T-cell (primary cell): ENCODE measurements around the gene NCOA7. TPM values are rescaled to one million over a fixed set of nuclear protein-coding genes. Genes with fewer than 3 reads are reported as not detected.

Experiments used
- ATAC-seq, 4 experiments: fragments of 200-7000 bp in 3 of 4; fragments of 150-1000 bp in 1 of 4; cut with Tn5 transposase; replicated peaks in 1 of 4; 1 replicate in 3 of 4; 2 replicates in 1 of 4; pipeline ENCODE4 v1.10.0; 2021; ENCODE audit warnings: moderate library complexity in 3 of 4, mild to moderate bottlenecking in 2 of 4, moderate number of reproducible peaks in 1 of 4
- CTCF ChIA-PET, 2 donors: fragments of 300-600 bp; sonication (Branson Sonifier 250); formaldehyde crosslinking; loops; one replicate each; lab custom pipeline; 2022; ENCODE audit warnings: antibody characterized with exemption in 2 of 2; lab: Charles Lee
- POLR2A ChIA-PET, 2 donors: fragments of 300-600 bp; sonication (Branson Sonifier 250); formaldehyde crosslinking; loops; one replicate each; lab custom pipeline; 2022; ENCODE audit warnings: antibody characterized with exemption in 2 of 2; lab: Charles Lee
- DNase-seq, 35 experiments: peaks; one replicate each; pipeline versions ENCODE4 v3.0.0 to v3.0.0-alpha.2; 2013 to 2023
- H3K27ac ChIP-seq: one replicate; pipeline ENCODE4 v1.5.1; 2013; ENCODE audit warnings: low read length
- H3K27me3 ChIP-seq, 2 experiments: replicated peaks in 1 of 2; 1 replicate in 1 of 2; 2 replicates in 1 of 2; pipeline versions ENCODE4 v1.6.1 to v1.7.0; 2013; ENCODE audit warnings: low read length in 1 of 2, mixed read lengths in 1 of 2; ENCODE audit not compliant: control insufficient read depth in 2 of 2, insufficient read depth in 2 of 2; ENCODE audit errors: extremely low read depth in 1 of 2
- H3K36me3 ChIP-seq, 2 donors: 1 replicate in 1 of 2; 2 replicates in 1 of 2; pipeline versions ENCODE4 v1.6.1 to v1.7.0; 2013; ENCODE audit warnings: low read length in 1 of 2; ENCODE audit not compliant: control insufficient read depth in 2 of 2, insufficient read depth in 1 of 2; ENCODE audit errors: extremely low read depth in 1 of 2
- H3K4me1 ChIP-seq, 2 experiments: 1 replicate in 1 of 2; 2 replicates in 1 of 2; pipeline versions ENCODE4 v1.6.1 to v1.7.0; 2013; ENCODE audit warnings: low read length in 2 of 2, mixed read lengths in 1 of 2; ENCODE audit not compliant: insufficient read depth in 2 of 2, control insufficient read depth in 1 of 2; ENCODE audit errors: extremely low read depth in 1 of 2
- H3K4me3 ChIP-seq, 2 donors: 1 replicate in 1 of 2; 2 replicates in 1 of 2; pipeline versions ENCODE4 v1.5.1 to v1.7.0; 2013; ENCODE audit warnings: mild to moderate bottlenecking in 2 of 2, low read length in 1 of 2, moderate library complexity in 1 of 2; ENCODE audit not compliant: control insufficient read depth in 1 of 2; ENCODE audit errors: extremely low read depth in 1 of 2
- H3K9me3 ChIP-seq: 2 replicates; pipeline ENCODE4 v1.7.0; 2013
- H3K27ac Mint-ChIP-seq, 2 donors: one replicate each; pipeline ENCODE4 v1.8.0; 2020 to 2021; ENCODE audit warnings: mild to moderate bottlenecking in 2 of 2, mixed read lengths in 2 of 2
- H3K27me3 Mint-ChIP-seq, 2 donors: one replicate each; pipeline ENCODE4 v1.8.0; 2021 to 2022; ENCODE audit warnings: mixed read lengths in 2 of 2
- H3K36me3 Mint-ChIP-seq: one replicate; pipeline ENCODE4 v1.8.0; 2021; ENCODE audit warnings: mixed read lengths
- H3K4me1 Mint-ChIP-seq, 3 donors: one replicate each; pipeline ENCODE4 v1.8.0; 2020 to 2022; ENCODE audit warnings: mixed read lengths in 3 of 3, mild to moderate bottlenecking in 1 of 3
- H3K4me3 Mint-ChIP-seq, 3 donors: one replicate each; pipeline ENCODE4 v1.8.0; 2020 to 2022; ENCODE audit warnings: mild to moderate bottlenecking in 3 of 3, mixed read lengths in 3 of 3, moderate library complexity in 3 of 3
- H3K9me3 Mint-ChIP-seq, 3 donors: one replicate each; pipeline ENCODE4 v1.8.0; 2020 to 2022; ENCODE audit warnings: mixed read lengths in 3 of 3
- WGBS: methylation state at CpG from one replicate; pipeline ENCODE4 v1.1.5; 2013; ENCODE audit warnings: missing lambda C conversion rate; ENCODE audit not compliant: insufficient coverage; 5-methylcytosine and 5-hydroxymethylcytosine counted together
- total RNA-seq, 35 experiments: library from RNA in 6 of 35; stranded (reverse) in 6 of 35; fragments of 120-200 nt in 1 of 35; gene quantifications; one replicate each; pipeline versions ENCODE4 v1.2.1 to v1.2.4 and lab custom pipeline; 2013 to 2026

NCOA7 gene
- total RNA-seq, 5 donors from 2014 or later (not counting 1 experiment from before 2014, with no cell fraction given), result 40.3 to 51.6 (median 46.4) TPM

DNA sequence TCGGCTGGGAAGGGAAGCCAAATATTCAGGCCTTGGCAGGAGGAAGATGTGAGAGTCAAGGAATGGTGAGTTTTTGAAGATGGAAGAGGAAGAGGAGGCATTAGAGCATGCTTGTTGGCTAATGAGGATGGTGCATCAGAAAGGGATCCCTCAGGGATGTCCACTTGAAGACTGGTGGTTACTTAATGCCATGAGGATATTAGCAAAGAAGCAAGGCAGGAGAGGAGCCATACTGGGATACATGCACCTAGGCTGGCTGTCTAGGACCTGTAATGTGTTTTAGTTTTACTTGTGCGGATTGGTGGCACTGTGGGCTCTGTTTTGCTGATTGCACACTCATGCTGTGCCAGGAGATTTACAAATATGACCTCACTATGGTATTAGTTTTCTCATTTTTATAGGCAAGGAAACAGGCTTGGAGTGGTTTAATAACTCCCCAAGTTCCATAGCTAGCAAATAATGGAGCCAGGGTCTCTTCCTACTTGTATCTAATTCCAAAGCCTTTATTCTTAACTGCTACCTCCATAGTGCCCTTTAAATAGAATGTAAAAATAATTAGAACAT lies 37.8 kb downstream of the NCOA7 start:
- Mint-ChIP-seq H3K4me3 (peak overlapping the region in 1 of 3 donors; percentile 0), H3K36me3 (peaks cover 22% of the 10 kb centered on the region), H3K4me1 (peaks cover 69 to 76% (median 71%) of the 10 kb centered on the region in 3 donors), H3K27ac (peak overlapping the region; percentile 88 to 90), H3K9me3 (peaks cover 0 to 4% (median 0%) of the 10 kb centered on the region in 3 donors), H3K27me3 (no peaks in the 10 kb centered on the region)
- Histone ChIP-seq H3K9me3 (no peaks in the 10 kb centered on the region), H3K4me1 (peaks cover 24 to 30% of the 10 kb centered on the region in 2 experiments), H3K4me3 (no peak overlapping the region), H3K27me3 (no peaks in the 10 kb centered on the region), H3K36me3 (no peaks in the 10 kb centered on the region), H3K27ac (peak overlapping the region; percentile 71)
- POLR2A ChIA-PET, result interaction anchor here in 1 of 2 donors (0.9 kb wide), 1 partner anchor 24 kb away, joined by 4 read pairs; no protein-coding TSS in a partner anchor
- ATAC-seq (no peak), DNase-seq (no peak)
- CTCF ChIA-PET, result interaction anchor here in 1 of 2 donors (0.7 to 1.9 kb wide), 4 partner anchors 37 to 128 kb away, joined by 3 to 9 read pairs (median 3); partner anchors contain the start of genes HINT3 and NCOA7
- 100% methylated on average over 1 of the region's 2 CpGs for WGBS

DNA sequence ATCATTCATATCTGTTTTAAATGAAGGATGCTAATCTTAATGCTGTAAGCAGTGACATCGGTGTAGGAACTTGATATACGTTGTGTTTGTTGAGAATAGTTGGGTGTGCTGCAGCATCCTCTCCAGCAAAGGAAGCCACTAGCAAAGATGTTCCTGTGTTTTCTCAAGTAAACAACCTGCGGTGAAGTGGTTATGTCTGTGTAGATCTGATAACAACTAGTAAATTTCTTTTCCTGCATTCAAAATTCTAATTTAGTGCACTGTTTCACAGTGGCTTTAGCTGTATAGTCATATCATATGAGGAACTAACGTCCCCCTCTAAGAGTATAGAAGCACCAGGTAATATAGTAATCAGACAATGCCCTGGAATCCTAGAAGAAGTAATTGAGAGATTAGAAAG lies 38.7 kb downstream of the NCOA7 start:
- peaks cover 77 to 82% (median 78%) of the 10 kb centered on the region in 3 donors for H3K4me1 Mint-ChIP-seq
- WGBS, result 6% methylated on average over 2 of the region's 4 CpGs
- DNase-seq, result peak in 21 of 35 experiments; percentile 3 to 58 (median 12)
- H3K27me3 ChIP-seq, result no peaks in the 10 kb centered on the region
- H3K4me1 ChIP-seq, result peaks cover 25 to 34% of the 10 kb centered on the region in 2 experiments
- peak; percentile 84 to 91 (median 88) for ATAC-seq
- no peaks in the 10 kb centered on the region for H3K36me3 ChIP-seq
- H3K9me3 Mint-ChIP-seq, result peaks cover 0 to 4% (median 0%) of the 10 kb centered on the region in 3 donors
- no peak overlapping the region for H3K4me3 ChIP-seq
- H3K27me3 Mint-ChIP-seq, result no peaks in the 10 kb centered on the region
- peak overlapping the region; percentile 85 to 89 for H3K27ac Mint-ChIP-seq
- H3K36me3 Mint-ChIP-seq, result peaks cover 22% of the 10 kb centered on the region
- ChIA-PET POLR2A (interaction anchor here (0.5 to 0.9 kb wide), 2 partner anchors 23 to 40 kb away, joined by 3 to 4 read pairs; no protein-coding TSS in a partner anchor), CTCF (interaction anchor here in 1 of 2 donors (0.9 to 1.9 kb wide), 4 partner anchors 38 to 128 kb away, joined by 3 to 9 read pairs (median 4); partner anchors contain the start of genes HINT3 and NCOA7)
- H3K27ac ChIP-seq, result peak overlapping the region; percentile 71
- no peaks in the 10 kb centered on the region for H3K9me3 ChIP-seq
- H3K4me3 Mint-ChIP-seq, result peak overlapping the region in 2 of 3 donors; percentile 1 to 29

DNA sequence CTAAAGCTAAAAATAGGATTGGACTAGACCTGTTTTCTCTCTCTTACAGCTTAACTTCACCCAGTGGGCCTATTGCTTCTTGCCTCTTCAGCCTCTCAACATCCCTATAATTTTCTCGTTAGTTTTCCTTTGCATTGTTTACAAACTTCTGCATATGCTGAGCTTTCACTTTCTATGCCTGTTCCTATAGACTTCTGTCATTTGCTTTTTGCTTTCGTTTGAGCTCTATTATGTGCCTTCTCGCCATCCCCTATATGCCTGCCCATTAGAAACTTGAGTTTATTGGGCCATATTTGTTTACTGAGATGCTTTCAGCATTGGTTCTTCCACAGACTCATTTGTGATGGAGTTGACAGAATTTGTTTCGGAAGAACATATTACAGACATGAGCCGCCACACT lies 40.9 kb downstream of the NCOA7 start:
- peaks cover 15% of the 10 kb centered on the region for H3K36me3 Mint-ChIP-seq
- H3K4me1 ChIP-seq, result peaks cover 25 to 43% of the 10 kb centered on the region in 2 experiments
- no peaks in the 10 kb centered on the region for H3K9me3 ChIP-seq
- peak overlapping the region; percentile 91 to 96 for H3K27ac Mint-ChIP-seq
- H3K4me1 Mint-ChIP-seq, result peaks cover 71 to 84% (median 83%) of the 10 kb centered on the region in 3 donors
- ATAC-seq, result no peak
- no peaks in the 10 kb centered on the region for H3K36me3 ChIP-seq
- H3K27me3 ChIP-seq, result no peaks in the 10 kb centered on the region
- no peaks in the 10 kb centered on the region for H3K27me3 Mint-ChIP-seq
- DNase-seq, result peak in 7 of 35 experiments; percentile 5 to 23 (median 18)
- 8% methylated on average over 1 of the region's 5 CpGs for WGBS
- ChIA-PET CTCF (interaction anchor here (0.7 to 1.6 kb wide), 7 partner anchors 30 to 154 kb away, joined by 3 to 18 read pairs (median 3); partner anchors contain the start of genes HINT3 (in 1 of the 2), NCOA7 (in 1 of the 2) and TRMT11 (in 1 of the 2)), POLR2A (interaction anchor here in 1 of 2 donors (0.9 kb wide), 1 partner anchor 11 kb away, joined by 3 read pairs; no protein-coding TSS in a partner anchor)
- peak overlapping the region; percentile 71 for H3K27ac ChIP-seq
- H3K4me3 Mint-ChIP-seq, result peak overlapping the region; percentile 36 to 75 (median 52)
- peak overlapping the region in 1 of 2 donors; percentile 29 for H3K4me3 ChIP-seq
- H3K9me3 Mint-ChIP-seq, result peaks cover 0 to under 1% (median 0%) of the 10 kb centered on the region in 3 donors

DNA sequence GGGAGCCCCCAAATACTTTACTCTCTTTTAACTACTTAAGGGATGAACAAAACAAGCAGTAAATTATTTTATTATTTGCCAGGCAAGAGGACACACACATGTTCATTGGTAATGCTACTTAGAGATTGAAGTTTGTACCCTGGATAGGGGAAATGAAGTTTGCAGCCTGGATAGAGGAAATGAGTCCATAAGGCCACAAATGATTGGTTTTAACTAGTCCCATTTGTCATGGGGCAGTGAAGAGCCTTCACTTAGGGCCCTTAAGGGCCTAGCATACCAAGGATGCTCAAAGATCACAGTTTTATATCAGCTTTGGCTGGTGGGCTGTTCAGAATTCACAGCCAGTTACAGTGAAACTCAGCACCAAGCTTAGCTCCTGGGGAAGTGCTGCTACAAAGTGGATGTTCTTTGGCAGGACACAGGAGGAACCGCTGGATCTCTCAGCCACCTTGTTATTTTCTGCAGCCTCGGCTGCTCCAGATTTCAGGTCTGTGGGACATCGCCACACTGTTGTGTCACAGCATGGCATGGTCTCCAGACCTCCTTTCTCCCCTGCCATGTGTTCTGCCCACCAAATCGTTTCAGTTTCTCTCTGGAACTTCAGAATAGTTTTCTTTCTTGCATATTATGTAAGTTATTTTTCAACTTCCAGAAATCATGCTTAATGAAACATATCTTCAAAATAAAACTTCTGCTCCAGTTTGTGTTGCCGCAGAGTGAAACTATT lies 41.8 kb downstream of the NCOA7 start:
- peak overlapping the region; percentile 71 for H3K27ac ChIP-seq
- no peaks in the 10 kb centered on the region for H3K27me3 ChIP-seq
- Mint-ChIP-seq H3K4me1 (peaks cover 67 to 82% (median 77%) of the 10 kb centered on the region in 3 donors), H3K36me3 (peaks cover 16% of the 10 kb centered on the region), H3K27ac (peak overlapping the region; percentile 53 to 96), H3K4me3 (peak overlapping the region in 2 of 3 donors; percentile 52 to 75), H3K9me3 (no peaks in the 10 kb centered on the region), H3K27me3 (no peaks in the 10 kb centered on the region)
- ChIA-PET CTCF (no interaction called here), POLR2A (interaction anchor here in 1 of 2 donors (0.5 kb wide), 1 partner anchor 128 kb away, joined by 3 read pairs; no protein-coding TSS in a partner anchor)
- H3K4me1 ChIP-seq, result peaks cover 25 to 43% of the 10 kb centered on the region in 2 experiments
- 76% methylated on average over 3 of the region's 5 CpGs for WGBS
- no peaks in the 10 kb centered on the region for H3K9me3 ChIP-seq
- H3K4me3 ChIP-seq, result no peak overlapping the region
- H3K36me3 ChIP-seq, result no peaks in the 10 kb centered on the region
- ATAC-seq (no peak), DNase-seq (no peak)

DNA sequence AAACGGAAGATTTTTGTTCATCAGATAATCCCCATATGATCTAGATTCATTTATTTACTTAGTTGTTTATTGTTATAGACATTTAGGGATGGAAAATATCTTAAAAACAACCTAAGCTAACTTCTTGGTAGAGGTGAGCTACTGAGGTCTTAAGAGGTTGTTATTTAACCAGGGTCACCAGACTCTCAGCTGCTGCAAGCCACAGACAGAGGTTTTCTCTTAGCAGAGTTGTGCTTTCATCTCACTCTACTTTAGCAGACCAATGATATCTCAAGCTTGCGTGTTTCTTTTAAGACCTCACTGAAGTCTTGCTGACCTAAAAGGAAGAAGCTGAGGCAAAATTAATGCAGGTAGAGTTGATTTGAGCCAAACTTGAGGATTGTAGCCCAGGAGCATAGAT lies 43.6 kb downstream of the NCOA7 start:
- CTCF ChIA-PET, result interaction anchor here in 1 of 2 donors (0.7 to 2.6 kb wide), 5 partner anchors 9 to 521 kb away, joined by 3 to 8 read pairs (median 4); no protein-coding TSS in a partner anchor
- Histone ChIP-seq H3K9me3 (no peaks in the 10 kb centered on the region), H3K4me3 (no peak overlapping the region), H3K27me3 (no peaks in the 10 kb centered on the region), H3K27ac (peak overlapping the region; percentile 40), H3K4me1 (peaks cover 19 to 36% of the 10 kb centered on the region in 2 experiments), H3K36me3 (no peaks in the 10 kb centered on the region)
- peaks cover 58 to 77% (median 63%) of the 10 kb centered on the region in 3 donors for H3K4me1 Mint-ChIP-seq
- POLR2A ChIA-PET, result no interaction called here
- H3K4me3 Mint-ChIP-seq, result peak overlapping the region; percentile 7 to 55 (median 45)
- ATAC-seq (peak; percentile 62 to 75 (median 70)), DNase-seq (peak in 3 of 35 experiments; percentile 7 to 43 (median 8))
- WGBS, result no CpG with 5 or more reads among the region's 2 CpGs
- no peaks in the 10 kb centered on the region for H3K27me3 Mint-ChIP-seq
- H3K27ac Mint-ChIP-seq, result peak overlapping the region; percentile 81 to 95
- peaks cover 20% of the 10 kb centered on the region for H3K36me3 Mint-ChIP-seq
- no peaks in the 10 kb centered on the region for H3K9me3 Mint-ChIP-seq
